NCI-H82 treated with DMSO at 0.1 percent for 48 hours (cell line): ENCODE measurements around the gene HMOX2.

Experiments
- DNase-seq: peaks from one replicate; lab custom pipeline; 2025; ENCODE audit not compliant: unreplicated experiment; lab: John Stamatoyannopoulos, UW

HMOX2 gene

DNA sequence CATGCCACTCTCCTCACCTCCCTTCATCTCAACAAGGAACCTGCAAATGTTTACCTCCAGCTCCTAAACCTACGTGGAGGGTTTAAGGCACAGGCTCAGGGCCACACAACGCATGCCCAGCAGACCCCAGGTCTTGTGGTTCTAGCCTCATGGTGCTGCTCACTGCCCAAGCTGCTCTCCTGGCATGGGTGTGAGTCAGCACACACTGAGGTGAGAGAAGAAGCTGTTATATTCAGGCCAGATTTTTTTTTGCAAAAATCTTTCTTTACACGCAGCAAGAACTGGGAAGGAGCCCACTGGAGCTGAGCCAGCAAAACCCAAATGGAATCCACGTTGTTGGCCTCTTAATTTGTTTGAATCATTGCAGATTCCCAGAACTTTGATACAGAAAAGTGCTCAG is 74.4 kb downstream of the HMOX2 start:
- DNase-seq, result no peak

GRCh38 chr16:4552541-4552940 is 76.3 kb downstream of the HMOX2 start:
- no peak for DNase-seq

DNA sequence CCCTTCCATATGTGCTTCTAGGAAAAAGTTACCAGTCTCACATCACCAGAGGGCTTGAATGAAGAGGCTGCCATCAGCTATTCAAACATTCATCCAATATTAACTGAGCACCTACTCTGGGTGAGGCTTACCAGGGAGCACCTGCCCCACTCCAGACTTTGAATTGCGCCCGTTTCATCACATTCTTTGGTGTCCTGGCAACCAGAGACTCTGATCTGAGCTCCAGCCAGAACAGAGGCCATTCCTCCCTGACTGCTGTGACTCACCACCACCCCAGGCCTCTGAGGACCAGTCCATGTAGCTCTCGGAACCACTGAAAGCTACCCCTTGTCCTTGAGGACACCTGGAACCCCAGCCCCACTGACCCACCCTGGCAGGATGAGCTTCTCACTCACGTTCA is 79.9 kb downstream of the HMOX2 start, which contains the start of gene C16orf96:
Gene C16orf96 (plus strand): TSS at position 229 of the 400 bp plus-strand sequence. CDS start 150 bp downstream, at position 379.
- no peak for DNase-seq

- DNase-seq, result no peak
These were observed 80.4 kb downstream of the HMOX2 start for GRCh38 chr16:4556580-4556979.

- no peak for DNase-seq
These were observed 81.8 kb downstream of the HMOX2 start for GRCh38 chr16:4557973-4558372.
